BE2C (cell line): ENCODE data around the gene FBRSL1.

Experiments
- DNase-seq: peaks from one replicate; pipeline ENCODE4 v3.0.0-alpha.2; 2020
- H3K27me3 ChIP-seq: fragments of 250-450 bp; sonication (Bioruptor Pico); 2 replicates; pipeline ENCODE4 v1.5.1; 2020; ENCODE audit warnings: mild to moderate bottlenecking
- H3K36me3 ChIP-seq: fragments of 250-450 bp; sonication (Bioruptor Pico); 2 replicates; pipeline ENCODE4 v1.5.1; 2020; ENCODE audit warnings: mild to moderate bottlenecking
- H3K4me1 ChIP-seq: fragments of 250-450 bp; sonication (Bioruptor Pico); 2 replicates; pipeline ENCODE4 v1.5.1; 2020
- H3K4me3 ChIP-seq: 2 replicates; pipeline ENCODE4 v1.5.1; 2011; ENCODE audit warnings: low read depth, low read length
- H3K9me3 ChIP-seq: fragments of 250-450 bp; sonication (Bioruptor Pico); 2 replicates; pipeline ENCODE4 v1.5.1; 2020
- CTCF ChIP-seq: IDR thresholded peaks from 2 replicates; pipeline ENCODE4 v1.5.1; 2012; ENCODE audit warnings: mild to moderate bottlenecking, low read depth, low read length

FBRSL1 gene

GRCh38 chr12:132513070-132513398 lies 23.1 kb downstream of the FBRSL1 start:
- H3K27me3 ChIP-seq = no peaks in the 10 kb centered on the region
- DNase-seq = no peak
- H3K4me1 ChIP-seq = no peaks in the 10 kb centered on the region
- peaks cover 12% of the 10 kb centered on the region for H3K36me3 ChIP-seq
- no peaks in the 10 kb centered on the region for H3K9me3 ChIP-seq
- TF ChIP-seq CTCF = no peak
- H3K4me3 ChIP-seq = no peak overlapping the region

- Histone ChIP-seq H3K4me3 (no peak overlapping the region), H3K4me1 (no peaks in the 10 kb centered on the region), H3K36me3 (peaks cover 7% of the 10 kb centered on the region; the same call in 1 of the 2 replicates), H3K27me3 (no peaks in the 10 kb centered on the region), H3K9me3 (no peaks in the 10 kb centered on the region)
- no peak for TF ChIP-seq CTCF
- DNase-seq = no peak
These were observed 23.6 kb downstream of the FBRSL1 start for GRCh38 chr12:132513458-132514135.

GRCh38 chr12:132514216-132514820 lies 24.4 kb downstream of the FBRSL1 start:
- Histone ChIP-seq H3K27me3 (no peaks in the 10 kb centered on the region), H3K9me3 (no peaks in the 10 kb centered on the region), H3K36me3 (0 out of 2 replicates have a peak, but pooled peaks cover 3% of the 10 kb centered on the region), H3K4me1 (no peaks in the 10 kb centered on the region), H3K4me3 (no peak overlapping the region)
- no peak for TF ChIP-seq CTCF
- no peak for DNase-seq

- Histone ChIP-seq H3K9me3 (no peaks in the 10 kb centered on the region), H3K27me3 (no peaks in the 10 kb centered on the region), H3K36me3 (no peaks in the 10 kb centered on the region), H3K4me1 (no peaks in the 10 kb centered on the region), H3K4me3 (no peak overlapping the region)
- no peak for TF ChIP-seq CTCF
- DNase-seq = no peak
These were observed 24.9 kb downstream of the FBRSL1 start for GRCh38 chr12:132514838-132515237.

- no peaks in the 10 kb centered on the region for H3K36me3 ChIP-seq
- DNase-seq = no peak
- H3K4me1 ChIP-seq = no peaks in the 10 kb centered on the region
- TF ChIP-seq CTCF = no peak
- H3K9me3 ChIP-seq = no peaks in the 10 kb centered on the region
- H3K27me3 ChIP-seq = no peaks in the 10 kb centered on the region
- H3K4me3 ChIP-seq = no peak overlapping the region
These were observed 26.4 kb downstream of the FBRSL1 start for GRCh38 chr12:132516095-132517012.
